ENCODE measurements around the gene GIGYF2.
A peak's percentile ranks its signal among the peaks of the same experiment; 100 is the strongest.
"Not testable (repeated sequence)": the region's sequence is repeated elsewhere in the genome, so short reads cannot be mapped to it uniquely, and the experiment has no call there.

Gene GIGYF2

GRCh38 chr2:232816657-232817056 lies 119.5 kb downstream of the GIGYF2 start:
- no peak for DNase-seq

GRCh38 chr2:232817756-232818155 lies 120.6 kb downstream of the GIGYF2 start:
- DNase-seq, result no peak

GRCh38 chr2:232829988-232830387 lies 132.9 kb downstream of the GIGYF2 start:
- DNase-seq, result no peak

GRCh38 chr2:232831496-232831895 lies 134.4 kb downstream of the GIGYF2 start:
- DNase-seq, result no peak

- no peak for DNase-seq
Observed at GRCh38 chr2:232833830-232834229, 136.7 kb downstream of the GIGYF2 start.

GRCh38 chr2:232835687-232836208 lies 138.6 kb downstream of the GIGYF2 start:
- DNase-seq, result no peak

- DNase-seq, result no peak
Observed at GRCh38 chr2:232836934-232837333, 139.8 kb downstream of the GIGYF2 start.

GRCh38 chr2:232838406-232838874 lies 141.3 kb downstream of the GIGYF2 start:
- DNase-seq, result peak; percentile 29 to 82 (median 44)

- no peak for DNase-seq
Observed at GRCh38 chr2:232839411-232840079, 142.4 kb downstream of the GIGYF2 start.

GRCh38 chr2:232842689-232843088 lies 145.6 kb downstream of the GIGYF2 start:
- no peak for DNase-seq

GRCh38 chr2:232843834-232844233 lies 146.7 kb downstream of the GIGYF2 start:
- DNase-seq, result no peak

- no peak for DNase-seq
Observed at GRCh38 chr2:232846055-232846454, 148.9 kb downstream of the GIGYF2 start.

- DNase-seq, result no peak
Observed at GRCh38 chr2:232850039-232850438, 152.9 kb downstream of the GIGYF2 start.

GRCh38 chr2:232852081-232852480 lies 154.9 kb downstream of the GIGYF2 start:
- not testable (repeated sequence) for DNase-seq

GRCh38 chr2:232852676-232853075 lies 155.5 kb downstream of the GIGYF2 start:
- no peak for DNase-seq

- DNase-seq, result no peak
Observed at GRCh38 chr2:232854082-232854481, 157.0 kb downstream of the GIGYF2 start.

- DNase-seq, result no peak
Observed at GRCh38 chr2:232857158-232857563, 160.0 kb downstream of the GIGYF2 start.

GRCh38 chr2:232859385-232859916 lies 162.3 kb downstream of the GIGYF2 start:
- no peak for DNase-seq

GRCh38 chr2:232860593-232861241 lies 163.6 kb downstream of the GIGYF2 start:
- DNase-seq, result no peak

GRCh38 chr2:232861353-232861752 lies 164.2 kb downstream of the GIGYF2 start:
- no peak for DNase-seq

- DNase-seq, result no peak
Observed at GRCh38 chr2:232863996-232864395, 166.9 kb downstream of the GIGYF2 start.

GRCh38 chr2:232865165-232865564 lies 168.0 kb downstream of the GIGYF2 start:
- DNase-seq, result no peak

- no peak for DNase-seq
Observed at GRCh38 chr2:232866104-232866503, 169.0 kb downstream of the GIGYF2 start.

Data from T-helper 1 cell (primary cell).